Measurements from ENCODE around the gene COL6A2. TPM values are rescaled to one million over a fixed set of nuclear protein-coding genes. Genes with fewer than 3 reads are reported as not detected.

The COL6A2 gene
- polyA plus RNA-seq, 3 donors = 0.01 TPM; not detected in 2

DNA sequence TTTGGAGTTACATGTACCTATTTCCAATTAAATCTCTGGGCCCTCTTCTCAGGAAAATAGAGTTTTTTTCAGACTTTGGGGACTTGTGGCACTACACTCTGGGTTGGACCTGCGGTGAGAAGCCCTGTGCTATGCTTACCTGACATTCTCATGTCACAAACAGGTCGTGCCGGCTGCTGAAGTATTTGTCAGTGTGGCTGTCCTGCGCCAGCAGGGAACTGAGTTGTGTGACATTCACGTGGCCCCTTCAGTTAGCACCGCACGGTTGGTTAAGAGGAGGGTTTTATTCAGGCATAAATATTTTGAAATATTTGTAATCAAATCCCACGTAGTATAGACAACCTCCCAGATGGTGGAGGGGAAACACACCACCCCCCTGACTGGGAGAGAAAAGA lies 6.3 kb upstream of the COL6A2 start:
- Mint-ChIP-seq H3K4me1 (no peaks in the 10 kb centered on the region), H3K36me3 (no peaks in the 10 kb centered on the region), H3K4me3 (no peak overlapping the region), H3K27ac (no peak overlapping the region), H3K27me3 (ENCODE audit: low read depth in 3 of 3) (peaks cover 8 to 13% (median 12%) of the 10 kb centered on the region in 3 donors), H3K9me3 (peaks cover 12 to 46% (median 19%) of the 10 kb centered on the region in 7 donors)
- TF ChIP-seq, protein P1, sequence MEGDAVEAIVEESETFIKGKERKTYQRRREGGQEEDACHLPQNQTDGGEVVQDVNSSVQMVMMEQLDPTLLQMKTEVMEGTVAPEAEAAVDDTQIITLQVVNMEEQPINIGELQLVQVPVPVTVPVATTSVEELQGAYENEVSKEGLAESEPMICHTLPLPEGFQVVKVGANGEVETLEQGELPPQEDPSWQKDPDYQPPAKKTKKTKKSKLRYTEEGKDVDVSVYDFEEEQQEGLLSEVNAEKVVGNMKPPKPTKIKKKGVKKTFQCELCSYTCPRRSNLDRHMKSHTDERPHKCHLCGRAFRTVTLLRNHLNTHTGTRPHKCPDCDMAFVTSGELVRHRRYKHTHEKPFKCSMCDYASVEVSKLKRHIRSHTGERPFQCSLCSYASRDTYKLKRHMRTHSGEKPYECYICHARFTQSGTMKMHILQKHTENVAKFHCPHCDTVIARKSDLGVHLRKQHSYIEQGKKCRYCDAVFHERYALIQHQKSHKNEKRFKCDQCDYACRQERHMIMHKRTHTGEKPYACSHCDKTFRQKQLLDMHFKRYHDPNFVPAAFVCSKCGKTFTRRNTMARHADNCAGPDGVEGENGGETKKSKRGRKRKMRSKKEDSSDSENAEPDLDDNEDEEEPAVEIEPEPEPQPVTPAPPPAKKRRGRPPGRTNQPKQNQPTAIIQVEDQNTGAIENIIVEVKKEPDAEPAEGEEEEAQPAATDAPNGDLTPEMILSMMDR (IDR thresholded peaks at IDR 0.05) = no peak
- Histone ChIP-seq H3K9me3 (replicated peaks in 1 of 2; ENCODE audit: control insufficient read depth in 1 of 2, insufficient read depth in 1 of 2, low read length in 2 of 2) (peaks cover 3 to 5% of the 10 kb centered on the region in 2 donors), H2AFZ (ENCODE audit: insufficient read depth, low read depth, low read length, poor library complexity, severe bottlenecking) (no peak overlapping the region), H3K27me3 (ENCODE audit: control insufficient read depth in 2 of 2, insufficient read depth in 2 of 2, low read length in 2 of 2) (peaks cover 0 to 4% of the 10 kb centered on the region in 2 donors), H3K36me3 (replicated peaks in 1 of 2; ENCODE audit: control insufficient read depth in 1 of 2, insufficient read depth in 2 of 2, low read length in 2 of 2) (no peaks in the 10 kb centered on the region), H3K4me3 (replicated peaks in 1 of 3; ENCODE audit: low read depth in 2 of 3, low read length in 3 of 3) (no peak overlapping the region), H3K9ac (ENCODE audit: insufficient read depth, low read length, poor library complexity, severe bottlenecking) (no peak overlapping the region), H3K4me1 (ENCODE audit: control insufficient read depth in 1 of 2, insufficient read depth in 2 of 2, low read length in 2 of 2) (no peaks in the 10 kb centered on the region), H4K20me1 (ENCODE audit: insufficient read depth, low read length) (no peaks in the 10 kb centered on the region), H3K79me2 (ENCODE audit: insufficient read depth, low read length) (no peaks in the 10 kb centered on the region), H3K27ac (ENCODE audit: low read depth in 1 of 2, low read length in 2 of 2) (no peak overlapping the region), H3K4me2 (replicated peaks; ENCODE audit: extremely low read depth, low read length, poor library complexity, severe bottlenecking) (no peak overlapping the region)
- intact Hi-C loops (cut with micrococcal nuclease) = no loop called here
- 100% methylated on average over 1 of the region's 8 CpGs for WGBS (ENCODE audit: insufficient coverage)
- no peak for DNase-seq

GRCh38 chr21:46092026-46092764 lies 5.7 kb upstream of the COL6A2 start:
- WGBS (ENCODE audit: insufficient coverage) = 94% methylated on average over 15 of the region's 23 CpGs
- Histone ChIP-seq H3K4me2 (replicated peaks; ENCODE audit: extremely low read depth, low read length, poor library complexity, severe bottlenecking) (no peak overlapping the region), H3K9me3 (replicated peaks in 1 of 2; ENCODE audit: control insufficient read depth in 1 of 2, insufficient read depth in 1 of 2, low read length in 2 of 2) (peaks cover 0 to 5% of the 10 kb centered on the region in 2 donors), H3K4me3 (replicated peaks in 1 of 3; ENCODE audit: low read depth in 2 of 3, low read length in 3 of 3) (no peak overlapping the region), H2AFZ (ENCODE audit: insufficient read depth, low read depth, low read length, poor library complexity, severe bottlenecking) (no peak overlapping the region), H3K27me3 (ENCODE audit: control insufficient read depth in 2 of 2, insufficient read depth in 2 of 2, low read length in 2 of 2) (peaks cover 0 to 9% of the 10 kb centered on the region in 2 donors), H3K79me2 (ENCODE audit: insufficient read depth, low read length) (no peaks in the 10 kb centered on the region), H3K9ac (ENCODE audit: insufficient read depth, low read length, poor library complexity, severe bottlenecking) (no peak overlapping the region), H4K20me1 (ENCODE audit: insufficient read depth, low read length) (no peaks in the 10 kb centered on the region), H3K4me1 (ENCODE audit: control insufficient read depth in 1 of 2, insufficient read depth in 2 of 2, low read length in 2 of 2) (no peaks in the 10 kb centered on the region), H3K36me3 (replicated peaks in 1 of 2; ENCODE audit: control insufficient read depth in 1 of 2, insufficient read depth in 2 of 2, low read length in 2 of 2) (no peaks in the 10 kb centered on the region), H3K27ac (ENCODE audit: low read depth in 1 of 2, low read length in 2 of 2) (no peak overlapping the region)
- intact Hi-C loops (cut with micrococcal nuclease) = no loop called here
- Mint-ChIP-seq H3K27me3 (ENCODE audit: low read depth in 3 of 3) (peaks cover 14 to 19% (median 16%) of the 10 kb centered on the region in 3 donors), H3K36me3 (no peaks in the 10 kb centered on the region), H3K9me3 (peaks cover 6 to 42% (median 15%) of the 10 kb centered on the region in 7 donors), H3K4me1 (no peaks in the 10 kb centered on the region), H3K27ac (no peak overlapping the region), H3K4me3 (no peak overlapping the region)
- no peak for DNase-seq
- TF ChIP-seq, protein P1 (IDR thresholded peaks at IDR 0.05) = no peak

Measured in CD14-positive monocyte (primary cell).